GM18951 (cell line): ENCODE results near the gene SON.
"Not testable (repeated sequence)": the region's sequence is repeated elsewhere in the genome, so short reads cannot be mapped to it uniquely, and the experiment has no call there.

Experiments used
- POLR2A ChIP-seq: IDR thresholded peaks from 4 replicates; pipeline ENCODE4 v1.6.1; 2011; ENCODE audit warnings: mild to moderate bottlenecking; ENCODE audit not compliant: insufficient read length, insufficient read depth; ENCODE audit errors: extremely low read depth
- in situ Hi-C: fragments of 300-500 bp; cut with MboI; formaldehyde crosslinking; loops from one replicate; pipeline ENCODE4 v1.12.0; 2022; ENCODE audit warnings: low sequenced_read_pairs, mixed read lengths, inconsistent platforms; ENCODE audit not compliant: unreplicated experiment

SON gene

GRCh38 chr21:33569991-33570390 is 27.2 kb downstream of the SON start:
- TF ChIP-seq POLR2A, result no peak
- in situ Hi-C loops, result no loop called here

DNA sequence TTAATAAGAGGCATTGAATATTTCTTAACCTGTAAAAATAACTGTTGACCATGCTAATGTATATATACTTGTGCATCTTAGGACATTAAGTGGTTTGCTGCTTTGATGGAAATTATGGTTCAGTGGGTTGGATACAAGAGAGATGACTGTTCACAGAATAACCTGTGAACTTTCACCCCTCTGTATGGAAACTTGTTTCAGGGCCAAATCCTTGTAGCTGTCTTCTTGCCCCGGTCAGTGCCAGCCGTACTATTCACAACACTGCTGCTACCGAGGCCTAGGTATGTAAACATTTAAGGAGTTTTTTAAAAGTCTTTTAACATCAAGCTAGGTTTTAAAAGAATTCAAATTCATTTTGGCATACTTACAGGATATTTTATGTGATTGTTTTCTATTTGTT is 29.5 kb downstream of the SON start:
- in situ Hi-C loops, result no loop called here
- no peak for TF ChIP-seq POLR2A

- in situ Hi-C loops, result not testable (repeated sequence)
These were observed 33.9 kb downstream of the SON start for GRCh38 chr21:33576741-33577141.

- no peak for TF ChIP-seq POLR2A
- in situ Hi-C loops, result no loop called here
These were observed 35.4 kb downstream of the SON start for GRCh38 chr21:33578214-33578613.

DNA sequence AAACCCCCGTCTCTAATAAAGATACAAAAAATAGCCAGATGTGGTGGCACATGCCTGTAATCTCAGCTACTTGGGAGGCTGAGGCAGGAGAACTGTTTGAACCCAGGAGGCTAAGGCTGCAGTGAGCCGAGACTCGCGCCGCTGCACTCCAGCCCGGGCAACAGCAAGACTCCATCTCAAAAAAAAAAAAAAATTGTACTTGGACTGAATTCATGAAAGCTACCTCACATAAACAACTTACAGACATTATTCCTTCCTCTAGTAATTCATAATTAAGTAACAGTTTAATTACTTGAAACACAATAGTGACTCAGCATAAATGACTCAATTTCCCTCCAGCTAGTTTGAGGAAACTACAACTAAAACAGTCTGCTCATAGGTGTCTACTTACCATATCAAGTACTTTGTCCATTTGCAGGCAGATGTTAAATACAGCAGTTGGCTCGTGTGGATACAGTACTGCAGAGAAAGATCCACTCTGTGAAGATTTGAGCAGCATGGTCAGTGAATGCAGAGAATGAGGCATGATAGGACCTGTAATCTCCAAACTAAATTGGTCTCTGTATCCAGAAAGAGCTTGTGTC is 36.2 kb downstream of the SON start:
- in situ Hi-C loops, result no loop called here
- TF ChIP-seq POLR2A, result no peak

DNA sequence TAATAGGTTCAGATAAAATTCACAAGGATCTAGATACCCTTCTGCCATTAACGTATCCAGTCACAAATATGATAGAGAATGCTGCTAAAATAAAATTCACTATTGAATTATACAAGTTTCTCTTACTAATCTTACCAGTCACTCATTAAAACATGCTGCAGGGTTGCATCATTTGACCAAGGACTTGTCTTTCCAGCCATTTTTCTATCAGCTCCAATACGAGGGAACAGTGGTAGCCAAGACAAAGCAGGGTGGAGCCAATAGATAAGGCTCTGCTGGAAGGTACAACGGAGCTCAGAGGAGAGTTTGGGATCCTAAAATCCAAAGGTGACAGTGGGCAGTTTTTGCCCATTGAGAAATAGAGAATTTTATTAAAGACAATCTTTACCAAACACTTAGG is 41.6 kb downstream of the SON start:
- in situ Hi-C loops, result no loop called here
- no peak for TF ChIP-seq POLR2A

DNA sequence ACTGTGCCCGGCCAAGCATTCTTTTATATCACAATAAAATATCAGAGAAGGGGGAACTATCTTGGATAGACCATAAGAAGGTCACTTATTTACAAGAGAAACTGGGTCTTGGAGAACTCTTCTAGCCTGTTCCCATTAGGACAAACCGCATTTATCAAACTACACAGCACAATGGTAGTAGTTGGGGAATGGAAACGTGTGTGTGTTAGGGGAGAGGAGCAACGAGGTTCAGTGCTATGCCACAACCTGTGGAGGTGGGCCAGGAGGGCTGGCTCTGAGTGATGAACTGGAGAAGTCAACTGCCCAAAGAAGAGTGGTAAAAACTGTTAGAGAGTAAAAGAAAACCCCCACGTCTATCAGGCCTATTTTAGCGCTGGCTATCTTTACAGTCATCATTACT is 44.1 kb downstream of the SON start:
- in situ Hi-C loops, result no loop called here
- no peak for TF ChIP-seq POLR2A

- no peak for TF ChIP-seq POLR2A
- in situ Hi-C loops, result no loop called here
These were observed 45.1 kb downstream of the SON start for GRCh38 chr21:33587792-33588484.

DNA sequence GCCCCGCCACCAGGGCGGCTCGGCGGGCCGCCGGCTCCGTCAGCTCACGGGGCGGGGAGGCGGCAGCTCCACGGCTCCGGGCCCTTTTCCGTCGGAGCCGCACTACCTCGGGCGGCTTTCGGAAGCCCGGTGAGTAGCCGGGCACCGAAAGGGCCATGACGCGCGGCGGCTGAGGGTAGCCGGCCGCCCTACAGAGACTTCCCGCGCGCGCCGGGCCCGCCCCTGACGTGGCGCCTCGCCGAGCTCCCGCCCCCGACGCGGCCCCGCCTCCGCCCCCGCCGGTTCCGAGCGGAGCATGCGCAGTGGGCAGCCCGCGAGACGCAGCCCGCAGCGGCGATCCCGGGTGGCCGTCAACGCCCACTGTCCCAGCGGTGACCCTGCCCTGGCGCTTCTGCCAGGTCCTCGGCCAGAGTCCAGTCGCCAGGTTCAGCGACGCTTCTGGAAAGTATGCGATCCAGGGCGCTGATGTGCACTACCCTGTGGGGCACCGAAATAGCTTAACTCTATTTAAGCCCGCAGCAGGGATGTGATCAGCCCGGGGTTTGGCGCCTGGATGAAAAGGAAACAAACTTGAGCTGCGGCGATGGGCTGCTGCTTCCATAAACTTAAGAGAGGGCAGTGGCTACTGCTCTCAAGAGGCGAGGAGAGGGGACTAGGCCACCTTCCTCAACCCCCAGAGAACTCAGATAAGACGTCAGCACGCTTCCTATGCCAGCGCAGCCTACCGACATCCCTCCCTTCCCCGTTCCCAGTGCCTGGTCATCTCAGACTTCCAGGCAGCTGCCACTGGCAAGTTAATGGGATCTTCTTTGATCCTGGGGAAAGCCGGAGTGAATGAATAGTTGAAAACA is 45.9 kb downstream of the SON start, which contains the start of gene DONSON:
Gene DONSON, minus strand, starts transcription at position 200 of the 851 bp plus-strand sequence. Its CDS starts 43 bp downstream, at position 157.
- in situ Hi-C loops, result no loop called here
- TF ChIP-seq POLR2A, result peak; percentile 84

- in situ Hi-C loops, result no loop called here
- no peak for TF ChIP-seq POLR2A
These were observed 55.2 kb downstream of the SON start for GRCh38 chr21:33598051-33598450.

- no peak for TF ChIP-seq POLR2A
- in situ Hi-C loops, result no loop called here
These were observed 65.7 kb downstream of the SON start for GRCh38 chr21:33608559-33608958.

DNA sequence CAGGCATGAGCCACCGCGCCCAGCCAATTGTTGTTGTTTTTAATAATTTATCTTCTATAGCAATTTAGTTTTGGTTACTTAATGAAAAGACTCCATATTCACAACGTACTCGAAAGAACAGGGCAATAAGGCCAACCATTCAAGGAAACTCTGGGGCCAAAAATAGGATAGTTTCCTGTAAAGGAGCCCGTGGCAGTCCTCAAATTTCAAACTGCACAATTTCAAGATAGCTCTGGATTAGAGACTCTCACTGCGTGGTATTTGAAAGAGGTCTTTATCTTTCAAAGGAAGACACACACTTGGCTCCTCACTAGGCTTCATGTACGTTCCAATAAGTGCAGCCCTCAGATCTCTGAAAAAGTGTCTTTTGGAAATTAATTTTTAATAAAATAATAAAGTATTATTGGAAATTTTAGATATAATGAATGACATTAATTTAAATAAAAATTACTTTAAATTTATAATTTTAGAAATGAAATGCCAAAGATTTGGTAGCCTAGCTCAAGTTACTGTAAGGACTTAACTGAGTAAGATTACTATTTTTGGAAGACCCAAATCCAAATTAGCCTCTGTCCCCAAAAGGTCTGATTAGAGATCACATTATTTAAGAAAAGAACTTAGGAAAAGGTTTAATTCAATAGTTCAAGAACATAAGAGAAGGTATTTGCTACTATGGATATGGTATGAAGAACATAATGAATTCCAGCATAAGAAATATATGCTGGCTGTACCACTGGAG is 68.3 kb downstream of the SON start:
- in situ Hi-C loops, result no loop called here
- no peak for TF ChIP-seq POLR2A

DNA sequence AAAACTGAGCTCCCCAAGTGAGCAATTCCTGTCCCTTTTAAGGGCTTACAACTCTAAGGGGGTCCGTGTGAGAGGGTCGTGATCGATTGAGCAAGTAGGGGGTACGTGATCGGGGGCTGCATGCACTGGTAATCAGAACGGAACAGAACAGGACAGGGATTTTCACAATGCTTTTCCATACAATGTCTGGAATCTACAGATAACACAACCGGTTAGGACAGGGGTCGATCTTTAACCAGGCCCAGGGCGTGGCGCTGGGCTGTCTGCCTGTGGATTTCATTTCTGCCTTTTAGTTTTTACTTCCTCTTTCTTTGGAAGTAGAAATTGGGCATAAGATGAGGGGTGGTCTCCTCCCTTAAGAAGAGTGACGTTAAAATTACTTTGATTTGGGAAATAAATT is 74.7 kb downstream of the SON start:
- in situ Hi-C loops, result not testable (repeated sequence)

DNA sequence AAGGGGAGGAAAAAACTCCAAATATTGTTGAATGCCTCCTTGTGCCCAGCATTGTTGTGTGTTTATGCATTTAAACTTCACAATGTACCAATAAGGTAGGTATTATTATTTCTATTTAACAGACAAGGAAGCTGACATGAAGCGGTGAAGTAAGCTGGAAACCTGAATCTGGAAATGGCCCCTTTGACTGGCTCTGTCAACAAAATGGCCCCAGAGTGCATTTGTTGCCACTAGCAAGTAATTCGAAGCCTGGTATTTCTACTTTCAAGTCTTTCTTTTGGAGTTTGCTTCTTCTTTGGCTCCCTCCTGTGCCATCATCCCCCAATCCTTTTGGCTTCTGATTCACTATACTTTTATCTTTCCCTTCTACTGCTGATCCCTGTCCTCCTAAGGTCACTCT is 75.6 kb downstream of the SON start:
- TF ChIP-seq POLR2A, result no peak
- in situ Hi-C loops, result no loop called here

DNA sequence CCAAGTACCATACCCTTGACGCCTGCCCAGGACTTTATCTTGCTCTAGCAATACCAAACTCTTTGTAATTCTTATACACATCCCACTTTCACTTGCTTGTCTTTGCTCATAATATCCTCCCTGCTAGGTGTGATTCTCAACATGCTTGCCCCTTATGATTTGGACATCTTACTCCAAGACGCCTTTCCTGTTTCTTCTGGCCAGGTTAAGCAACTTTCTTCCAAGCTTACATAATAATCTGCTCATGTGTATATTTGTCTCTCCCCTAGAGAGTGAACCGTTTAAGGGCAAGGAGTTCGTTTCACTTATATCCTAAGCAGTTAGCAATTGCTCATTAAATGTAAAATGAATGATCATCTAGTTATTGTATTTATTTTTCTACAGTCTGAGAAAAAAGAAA is 76.9 kb downstream of the SON start:
- no peak for TF ChIP-seq POLR2A
- in situ Hi-C loops, result no loop called here
